Mesenchymal stem cell (in vitro differentiated cells and primary cell): ENCODE results near the gene TIE1.
A peak's percentile ranks its signal among the peaks of the same experiment; 100 is the strongest.

Experiments used
- DNase-seq: peaks from one replicate; pipeline ENCODE4 v3.0.0-alpha.2; 2013
- H2AFZ ChIP-seq: one replicate; pipeline ENCODE4 v1.6.1; 2013; ENCODE audit warnings: low read depth, mild to moderate bottlenecking, control low read depth, inconsistent platforms, low read length, moderate library complexity
- H2AK5ac ChIP-seq: 2 replicates; pipeline ENCODE4 v1.6.1; 2013; ENCODE audit warnings: low read length, moderate library complexity, mild to moderate bottlenecking, inconsistent platforms; ENCODE audit not compliant: severe bottlenecking
- H2BK120ac ChIP-seq: one replicate; pipeline ENCODE4 v1.6.1; 2013; ENCODE audit warnings: low read depth, mild to moderate bottlenecking, inconsistent platforms, low read length, moderate library complexity
- H2BK12ac ChIP-seq, 2 experiments: one replicate each; pipeline ENCODE4 v1.6.1; 2013; ENCODE audit warnings: inconsistent platforms in 2 of 2, low read length in 2 of 2, mild to moderate bottlenecking in 2 of 2, moderate library complexity in 2 of 2, control low read depth in 1 of 2
- H2BK15ac ChIP-seq: one replicate; pipeline ENCODE4 v1.6.1; 2013; ENCODE audit warnings: mild to moderate bottlenecking, low read depth, inconsistent platforms; ENCODE audit not compliant: poor library complexity, severe bottlenecking
- H2BK5ac ChIP-seq: 2 replicates; pipeline ENCODE4 v1.6.1; 2013; ENCODE audit warnings: low read depth, mild to moderate bottlenecking, low read length, control low read depth, inconsistent platforms; ENCODE audit not compliant: poor library complexity, severe bottlenecking
- H3K14ac ChIP-seq, 2 experiments: one replicate each; pipeline ENCODE4 v1.6.1; 2013; ENCODE audit warnings: inconsistent platforms in 2 of 2, low read length in 2 of 2, control low read depth in 1 of 2, mild to moderate bottlenecking in 1 of 2, moderate library complexity in 1 of 2
- H3K18ac ChIP-seq, 2 experiments: one replicate each; pipeline ENCODE4 v1.6.1; 2013; ENCODE audit warnings: inconsistent platforms in 2 of 2, low read length in 2 of 2, control low read depth in 1 of 2, low read depth in 1 of 2, mild to moderate bottlenecking in 1 of 2
- H3K23ac ChIP-seq, 2 experiments: one replicate each; pipeline ENCODE4 v1.6.1; 2013; ENCODE audit warnings: inconsistent platforms in 2 of 2, low read length in 2 of 2, mild to moderate bottlenecking in 2 of 2, moderate library complexity in 2 of 2, control low read depth in 1 of 2
- H3K27ac ChIP-seq: 2 replicates; pipeline ENCODE4 v1.5.1; 2013; ENCODE audit warnings: mild to moderate bottlenecking, moderate library complexity, low read length, control low read depth, inconsistent platforms; ENCODE audit not compliant: poor library complexity, severe bottlenecking
- H3K27me3 ChIP-seq, 2 experiments: 2 replicates each; pipeline versions ENCODE4 v1.6.1 to v1.7.0; 2013; ENCODE audit warnings: low read length in 2 of 2, mild to moderate bottlenecking in 2 of 2, moderate library complexity in 2 of 2, control low read depth in 1 of 2, inconsistent platforms in 1 of 2; ENCODE audit not compliant: control insufficient read depth in 1 of 2, insufficient read depth in 1 of 2
- H3K36me3 ChIP-seq, 2 experiments: 2 replicates each; pipeline versions ENCODE4 v1.6.1 to v1.7.0; 2013; ENCODE audit warnings: low read length in 2 of 2, control low read depth in 1 of 2, inconsistent platforms in 1 of 2, low read depth in 1 of 2, mild to moderate bottlenecking in 1 of 2; ENCODE audit not compliant: insufficient read depth in 2 of 2, control insufficient read depth in 1 of 2
- H3K4ac ChIP-seq, 2 experiments: one replicate each; pipeline ENCODE4 v1.6.1; 2013; ENCODE audit warnings: inconsistent platforms in 2 of 2, low read length in 2 of 2, mild to moderate bottlenecking in 2 of 2, moderate library complexity in 2 of 2, control low read depth in 1 of 2, low read depth in 1 of 2
- H3K4me1 ChIP-seq: 2 replicates; pipeline ENCODE4 v1.6.1; 2013; ENCODE audit warnings: low read depth, low read length, control low read depth; ENCODE audit not compliant: control insufficient read depth, insufficient read depth
- H3K4me2 ChIP-seq: 2 replicates; pipeline ENCODE4 v1.6.1; 2013; ENCODE audit warnings: low read length, mild to moderate bottlenecking, inconsistent platforms; ENCODE audit not compliant: poor library complexity, severe bottlenecking
- H3K4me3 ChIP-seq, 2 experiments: 2 replicates each; pipeline versions ENCODE4 v1.5.1 to v1.7.0; 2013; ENCODE audit warnings: low read length in 2 of 2, mild to moderate bottlenecking in 2 of 2, control low read depth in 1 of 2, low read depth in 1 of 2; ENCODE audit not compliant: insufficient read depth in 1 of 2
- H3K79me1 ChIP-seq: replicated peaks from 2 replicates; pipeline ENCODE4 v1.6.1; 2013; ENCODE audit warnings: mild to moderate bottlenecking, control low read depth, low read length, inconsistent platforms; ENCODE audit not compliant: poor library complexity, severe bottlenecking
- H3K9ac ChIP-seq: 2 replicates; pipeline ENCODE4 v1.7.0; 2013; ENCODE audit warnings: mild to moderate bottlenecking, low read length, moderate library complexity
- H3K9me3 ChIP-seq: 2 replicates; pipeline ENCODE4 v1.7.0; 2013; ENCODE audit warnings: mild to moderate bottlenecking, low read length; ENCODE audit not compliant: control insufficient read depth
- H4K8ac ChIP-seq: one replicate; pipeline ENCODE4 v1.6.1; 2013; ENCODE audit warnings: inconsistent platforms, mild to moderate bottlenecking, low read length, moderate library complexity
- H4K91ac ChIP-seq: one replicate; pipeline ENCODE4 v1.6.1; 2013; ENCODE audit warnings: mild to moderate bottlenecking, low read length, inconsistent platforms
- WGBS: methylation state at CpG from one replicate; pipeline ENCODE4 v1.1.7; 2013; ENCODE audit warnings: mixed read lengths; 5-methylcytosine and 5-hydroxymethylcytosine counted together

TIE1 gene

GRCh38 chr1:43339584-43340232 lies 38.9 kb downstream of the TIE1 start:
- no peaks in the 10 kb centered on the region for H3K9me3 ChIP-seq
- H4K91ac ChIP-seq = no peak overlapping the region
- H2BK15ac ChIP-seq = no peak overlapping the region
- H3K27ac ChIP-seq = no peak overlapping the region
- no peak overlapping the region for H3K4ac ChIP-seq
- peaks cover 1% of the 10 kb centered on the region for H3K4me1 ChIP-seq
- peaks cover 16 to 18% of the 10 kb centered on the region in 2 experiments for H3K27me3 ChIP-seq
- no peaks in the 10 kb centered on the region for H3K79me1 ChIP-seq
- WGBS = 80% methylated on average over 6 of the region's 6 CpGs
- H3K9ac ChIP-seq = no peak overlapping the region
- no peak overlapping the region for H3K4me2 ChIP-seq
- no peak overlapping the region for H3K14ac ChIP-seq
- H3K23ac ChIP-seq = no peak overlapping the region
- H4K8ac ChIP-seq = no peak overlapping the region
- no peak for DNase-seq
- no peak overlapping the region for H2BK120ac ChIP-seq
- H2BK5ac ChIP-seq = no peak overlapping the region
- H3K4me3 ChIP-seq = no peak overlapping the region
- no peaks in the 10 kb centered on the region for H3K36me3 ChIP-seq
- no peak overlapping the region for H2AFZ ChIP-seq
- H3K18ac ChIP-seq = no peak overlapping the region
- no peak overlapping the region for H2AK5ac ChIP-seq
- H2BK12ac ChIP-seq = no peak overlapping the region

- WGBS = 85% methylated on average over 1 of the region's 1 CpG
- peaks cover 1% of the 10 kb centered on the region for H3K4me1 ChIP-seq
Measured at GRCh38 chr1:43340559-43340958, 39.8 kb downstream of the TIE1 start.

GRCh38 chr1:43344267-43344850 lies 43.6 kb downstream of the TIE1 start:
- no peak overlapping the region for H2BK120ac ChIP-seq
- H2BK5ac ChIP-seq = no peak overlapping the region
- H3K14ac ChIP-seq = no peak overlapping the region
- no peak overlapping the region for H2AFZ ChIP-seq
- peaks cover 7 to 8% of the 10 kb centered on the region in 2 experiments for H3K27me3 ChIP-seq
- H4K8ac ChIP-seq = peak overlapping the region; percentile 6
- no peaks in the 10 kb centered on the region for H3K36me3 ChIP-seq
- no peak overlapping the region for H2BK15ac ChIP-seq
- H3K9ac ChIP-seq = no peak overlapping the region
- no peak overlapping the region for H3K18ac ChIP-seq
- H3K4me2 ChIP-seq = no peak overlapping the region
- H3K4me1 ChIP-seq = peaks cover 11% of the 10 kb centered on the region
- no peak overlapping the region for H3K4ac ChIP-seq
- DNase-seq = peak; percentile 43
- no peak overlapping the region for H2BK12ac ChIP-seq
- no peaks in the 10 kb centered on the region for H3K9me3 ChIP-seq
- no peak overlapping the region for H3K27ac ChIP-seq
- 87% methylated on average over 4 of the region's 4 CpGs for WGBS
- H4K91ac ChIP-seq = no peak overlapping the region
- no peak overlapping the region for H3K23ac ChIP-seq
- no peak overlapping the region for H3K4me3 ChIP-seq
- no peak overlapping the region for H2AK5ac ChIP-seq
- no peaks in the 10 kb centered on the region for H3K79me1 ChIP-seq

More at GRCh38 chr1:43340559-43340958, 39.8 kb downstream of the TIE1 start:
- no peak overlapping the region for H2BK120ac ChIP-seq
- no peak overlapping the region for H2BK15ac ChIP-seq
- H3K4me3 ChIP-seq = no peak overlapping the region
- no peak overlapping the region for H2AK5ac ChIP-seq
- DNase-seq = no peak
- H3K18ac ChIP-seq = no peak overlapping the region
- H3K9me3 ChIP-seq = no peaks in the 10 kb centered on the region
- no peaks in the 10 kb centered on the region for H3K36me3 ChIP-seq
- no peak overlapping the region for H3K27ac ChIP-seq
- H2BK12ac ChIP-seq = no peak overlapping the region
- no peak overlapping the region for H3K4ac ChIP-seq
- peaks cover 16% of the 10 kb centered on the region in 2 experiments for H3K27me3 ChIP-seq
- no peaks in the 10 kb centered on the region for H3K79me1 ChIP-seq
- no peak overlapping the region for H2BK5ac ChIP-seq
- no peak overlapping the region for H4K91ac ChIP-seq
- H4K8ac ChIP-seq = no peak overlapping the region
- H3K14ac ChIP-seq = no peak overlapping the region
- H2AFZ ChIP-seq = no peak overlapping the region
- H3K23ac ChIP-seq = no peak overlapping the region
- no peak overlapping the region for H3K4me2 ChIP-seq
- H3K9ac ChIP-seq = no peak overlapping the region

GRCh38 chr1:43345120-43345519 lies 44.3 kb downstream of the TIE1 start:
- DNase-seq = no peak
- Histone ChIP-seq H3K4ac (no peak overlapping the region), H3K27ac (no peak overlapping the region), H3K4me3 (no peak overlapping the region), H2BK120ac (no peak overlapping the region), H2BK15ac (no peak overlapping the region), H3K4me2 (no peak overlapping the region), H2BK5ac (no peak overlapping the region), H4K91ac (no peak overlapping the region), H3K27me3 (peaks cover 2 to 3% of the 10 kb centered on the region in 2 experiments), H3K9me3 (no peaks in the 10 kb centered on the region), H2BK12ac (no peak overlapping the region), H3K23ac (no peak overlapping the region), H3K4me1 (peaks cover 16% of the 10 kb centered on the region), H4K8ac (no peak overlapping the region), H3K18ac (no peak overlapping the region), H3K9ac (no peak overlapping the region), H3K79me1 (no peaks in the 10 kb centered on the region), H2AFZ (no peak overlapping the region), H2AK5ac (no peak overlapping the region), H3K14ac (no peak overlapping the region), H3K36me3 (no peaks in the 10 kb centered on the region)
- WGBS = 41% methylated on average over 3 of the region's 3 CpGs
